NCI-H2227 (cell line): ENCODE measurements around the gene EXOC6B.

Experiments used
- DNase-seq: peaks from one replicate; lab custom pipeline; 2025; ENCODE audit not compliant: unreplicated experiment; lab: John Stamatoyannopoulos, UW

Gene EXOC6B

GRCh38 chr2:72744049-72744448 lies 81.8 kb downstream of the EXOC6B start:
- no peak for DNase-seq

- DNase-seq: no peak
These were observed 82.4 kb downstream of the EXOC6B start for GRCh38 chr2:72743481-72743880.

GRCh38 chr2:72738096-72738495 lies 87.7 kb downstream of the EXOC6B start:
- no peak for DNase-seq

GRCh38 chr2:72734432-72734831 lies 91.4 kb downstream of the EXOC6B start:
- DNase-seq: no peak

- no peak for DNase-seq
These were observed 94.7 kb downstream of the EXOC6B start for GRCh38 chr2:72731116-72731515.

GRCh38 chr2:72727356-72727755 lies 98.5 kb downstream of the EXOC6B start:
- no peak for DNase-seq

GRCh38 chr2:72723769-72724370 lies 102.0 kb downstream of the EXOC6B start:
- DNase-seq: no peak

- DNase-seq: no peak
These were observed 103.3 kb downstream of the EXOC6B start for GRCh38 chr2:72722492-72723070.

GRCh38 chr2:72719416-72719815 lies 106.4 kb downstream of the EXOC6B start:
- DNase-seq: no peak

GRCh38 chr2:72718876-72719275 lies 107.0 kb downstream of the EXOC6B start:
- DNase-seq: no peak

GRCh38 chr2:72716601-72717000 lies 109.2 kb downstream of the EXOC6B start:
- no peak for DNase-seq

- DNase-seq: no peak
These were observed 112.0 kb downstream of the EXOC6B start for GRCh38 chr2:72713857-72714256.

- no peak for DNase-seq
These were observed 112.9 kb downstream of the EXOC6B start for GRCh38 chr2:72712977-72713376.

GRCh38 chr2:72712304-72712703 lies 113.5 kb downstream of the EXOC6B start:
- no peak for DNase-seq

GRCh38 chr2:72710418-72711152 lies 115.2 kb downstream of the EXOC6B start:
- DNase-seq: no peak

GRCh38 chr2:72708236-72708635 lies 117.6 kb downstream of the EXOC6B start:
- no peak for DNase-seq

- no peak for DNase-seq
These were observed 127.5 kb downstream of the EXOC6B start for GRCh38 chr2:72698300-72698699.

- DNase-seq: no peak
These were observed 129.3 kb downstream of the EXOC6B start for GRCh38 chr2:72696559-72696958.

GRCh38 chr2:72695676-72696075 lies 130.2 kb downstream of the EXOC6B start:
- DNase-seq: peak; percentile 31

GRCh38 chr2:72694715-72695496 lies 130.9 kb downstream of the EXOC6B start:
- peak; percentile 41 for DNase-seq

GRCh38 chr2:72689579-72690195 lies 136.1 kb downstream of the EXOC6B start:
- no peak for DNase-seq
